DOHH2 (cell line): ENCODE measurements around the gene ADAMTS3.

Experiments
- H3F3A ChIP-seq: fragments of 200-600 bp; sonication (generic), shearing (Covaris generic); 2 replicates; pipeline ENCODE4 v1.6.0; 2016; ENCODE audit warnings: antibody characterized with exemption, mild to moderate bottlenecking; ENCODE audit not compliant: control insufficient read depth, insufficient read depth
- H3K27ac ChIP-seq: fragments of 200-600 bp; sonication (generic); 2 replicates; pipeline ENCODE4 v1.5.1; 2014; ENCODE audit warnings: low read depth, mild to moderate bottlenecking, low read length, moderate library complexity
- H3K27me3 ChIP-seq: fragments of 200-600 bp; sonication (generic); 2 replicates; pipeline ENCODE4 v1.6.1; 2014; ENCODE audit warnings: mild to moderate bottlenecking, low read length, mixed read lengths; ENCODE audit not compliant: control insufficient read depth
- H3K36me3 ChIP-seq: fragments of 200-600 bp; sonication (generic); 2 replicates; pipeline ENCODE4 v1.6.1; 2014; ENCODE audit warnings: mild to moderate bottlenecking, low read length, moderate library complexity, mixed read lengths; ENCODE audit not compliant: control insufficient read depth
- H3K4me1 ChIP-seq: fragments of 200-600 bp; sonication (generic); 2 replicates; pipeline ENCODE4 v1.6.1; 2014; ENCODE audit warnings: mild to moderate bottlenecking, low read length, mixed read lengths; ENCODE audit not compliant: control insufficient read depth
- H3K4me2 ChIP-seq: fragments of 200-600 bp; sonication (generic); 2 replicates; pipeline ENCODE4 v1.6.0; 2014; ENCODE audit warnings: mild to moderate bottlenecking, low read length, moderate library complexity
- H3K4me3 ChIP-seq: fragments of 200-600 bp; sonication (generic); 2 replicates; pipeline ENCODE4 v1.5.1; 2014; ENCODE audit warnings: mild to moderate bottlenecking, low read length, mixed read lengths
- H3K79me2 ChIP-seq: fragments of 200-600 bp; sonication (generic); 2 replicates; pipeline ENCODE4 v1.6.1; 2014; ENCODE audit warnings: mild to moderate bottlenecking, low read length, mixed read lengths; ENCODE audit not compliant: control insufficient read depth
- H3K9me2 ChIP-seq: fragments of 200-600 bp; sonication (generic); replicated peaks from 2 replicates; pipeline ENCODE4 v1.6.1; 2014; ENCODE audit warnings: mild to moderate bottlenecking, low read length, mixed read lengths; ENCODE audit not compliant: control insufficient read depth
- H3K9me3 ChIP-seq: fragments of 200-600 bp; sonication (generic); 2 replicates; pipeline ENCODE4 v1.6.1; 2014; ENCODE audit warnings: antibody characterized with exemption, low read length, mixed read lengths; ENCODE audit not compliant: control insufficient read depth, insufficient read depth
- H4K20me1 ChIP-seq: fragments of 200-600 bp; sonication (generic); 2 replicates; pipeline ENCODE4 v1.6.0; 2014; ENCODE audit warnings: low read depth, mild to moderate bottlenecking, antibody characterized with exemption, low read length, moderate library complexity; ENCODE audit not compliant: control insufficient read depth, insufficient read depth
- CTCF ChIP-seq: fragments of 200-600 bp; sonication (generic); IDR thresholded peaks from one replicate; pipeline ENCODE4 v1.5.1; 2014; ENCODE audit warnings: antibody characterized with exemption, mild to moderate bottlenecking, low read depth, low read length; ENCODE audit not compliant: poor library complexity, severe bottlenecking
- EZH2phosphoT487 ChIP-seq: fragments of 200-600 bp; sonication (generic); IDR thresholded peaks from 2 replicates; pipeline ENCODE4 v1.6.1; 2017; ENCODE audit warnings: borderline replicate concordance, mild to moderate bottlenecking, antibody characterized with exemption, low read length, moderate library complexity, mixed read lengths

The ADAMTS3 gene

DNA sequence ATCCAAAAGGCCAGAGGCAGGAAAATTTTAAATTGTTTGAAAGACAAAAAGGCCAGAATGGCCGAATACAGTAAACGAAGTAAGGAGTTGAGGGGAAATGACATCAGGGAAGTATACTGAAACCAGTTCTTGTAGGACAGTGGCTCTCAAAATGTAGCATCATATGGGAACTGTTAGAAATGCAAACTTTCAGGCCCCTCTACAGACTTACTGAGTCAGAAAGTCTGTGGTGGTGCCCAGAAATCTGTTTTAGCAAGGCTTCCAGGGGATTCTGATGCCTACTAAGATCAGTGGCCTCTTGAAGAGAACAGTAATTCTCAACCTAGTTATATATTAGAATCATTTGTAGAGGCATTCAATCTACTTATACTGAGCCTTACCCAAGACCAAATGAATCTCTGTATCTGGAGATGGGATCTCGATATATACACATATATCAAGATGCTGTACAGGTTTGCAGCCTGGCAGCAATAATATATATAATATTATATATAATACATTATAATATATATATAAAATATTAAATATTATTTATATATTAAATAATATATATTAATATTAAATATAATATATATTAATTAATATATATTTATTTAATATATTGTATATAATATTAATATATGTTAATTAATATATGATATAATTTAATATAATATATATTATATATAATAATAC, 39.7 kb downstream of the ADAMTS3 start:
- Histone ChIP-seq H3K27ac (no peak overlapping the region), H3K9me3 (no peaks in the 10 kb centered on the region), H3K4me1 (no peaks in the 10 kb centered on the region), H4K20me1 (no peaks in the 10 kb centered on the region), H3K4me2 (no peak overlapping the region), H3K9me2 (no peaks in the 10 kb centered on the region), H3K27me3 (no peaks in the 10 kb centered on the region), H3K4me3 (no peak overlapping the region), H3F3A (no peaks in the 10 kb centered on the region), H3K36me3 (no peaks in the 10 kb centered on the region), H3K79me2 (no peaks in the 10 kb centered on the region)
- TF ChIP-seq CTCF (no peak), EZH2phosphoT487 (no peak)

DNA sequence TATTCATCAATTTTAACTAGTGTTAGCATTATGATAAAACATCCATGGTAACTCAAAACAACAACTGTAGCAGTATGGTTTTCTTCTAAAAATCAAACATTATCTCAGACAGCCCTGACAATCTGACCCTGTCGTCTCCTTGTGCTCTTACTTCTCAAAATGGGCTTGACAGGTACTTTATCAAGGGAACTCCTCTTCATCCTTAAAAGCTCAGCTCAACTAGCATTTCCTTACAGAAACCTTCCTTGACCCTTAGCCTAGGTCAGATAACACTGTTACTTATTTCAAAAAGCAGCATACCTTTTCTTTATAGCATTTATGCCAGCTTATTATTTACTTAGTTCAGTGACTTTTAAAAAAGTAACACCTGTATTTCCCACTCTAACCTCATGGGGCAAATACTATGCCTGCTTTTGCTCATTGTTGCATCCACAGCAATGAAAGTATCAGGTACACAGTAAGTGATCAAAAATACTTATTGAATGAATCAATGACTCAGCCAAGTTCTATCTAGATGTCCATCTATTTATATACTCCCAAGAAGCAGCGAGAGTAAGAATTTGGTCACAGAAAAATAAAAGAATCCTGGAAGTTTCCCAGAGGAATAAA, 41.9 kb downstream of the ADAMTS3 start:
- no peaks in the 10 kb centered on the region for H3K36me3 ChIP-seq
- TF ChIP-seq EZH2phosphoT487, result no peak
- no peak for TF ChIP-seq CTCF
- no peaks in the 10 kb centered on the region for H3K9me3 ChIP-seq
- H3F3A ChIP-seq, result no peaks in the 10 kb centered on the region
- H3K4me1 ChIP-seq, result no peaks in the 10 kb centered on the region
- no peaks in the 10 kb centered on the region for H3K27me3 ChIP-seq
- H3K4me2 ChIP-seq, result no peak overlapping the region
- no peaks in the 10 kb centered on the region for H3K79me2 ChIP-seq
- H3K9me2 ChIP-seq, result no peaks in the 10 kb centered on the region
- no peaks in the 10 kb centered on the region for H4K20me1 ChIP-seq
- no peak overlapping the region for H3K27ac ChIP-seq
- no peak overlapping the region for H3K4me3 ChIP-seq

DNA sequence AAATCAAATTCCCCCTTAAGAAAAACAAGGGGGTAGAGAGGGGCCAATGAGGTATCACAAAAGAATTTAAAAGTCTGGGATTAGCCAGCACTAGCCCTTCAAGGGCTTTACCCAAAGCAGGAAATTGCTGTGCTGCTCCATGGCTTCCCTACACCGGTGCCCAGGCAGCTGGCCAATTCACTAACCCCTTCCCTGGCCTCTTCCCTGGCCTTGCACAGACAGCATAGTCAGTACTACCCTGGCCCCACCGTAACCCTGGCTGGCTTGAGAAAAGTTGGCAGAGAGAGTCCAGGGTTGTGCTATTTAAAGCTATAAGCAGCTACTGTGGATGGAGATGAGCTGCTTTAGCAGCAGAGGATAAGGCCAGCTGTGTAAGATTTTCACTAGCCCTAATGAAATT, 43.1 kb downstream of the ADAMTS3 start:
- H3K9me3 ChIP-seq, result no peaks in the 10 kb centered on the region
- no peak overlapping the region for H3K27ac ChIP-seq
- no peak overlapping the region for H3K4me2 ChIP-seq
- H3K9me2 ChIP-seq, result no peaks in the 10 kb centered on the region
- TF ChIP-seq CTCF (no peak), EZH2phosphoT487 (no peak)
- H3K36me3 ChIP-seq, result no peaks in the 10 kb centered on the region
- no peaks in the 10 kb centered on the region for H3K4me1 ChIP-seq
- no peaks in the 10 kb centered on the region for H3F3A ChIP-seq
- H3K4me3 ChIP-seq, result no peak overlapping the region
- H4K20me1 ChIP-seq, result no peaks in the 10 kb centered on the region
- no peaks in the 10 kb centered on the region for H3K27me3 ChIP-seq
- no peaks in the 10 kb centered on the region for H3K79me2 ChIP-seq
